HT-29 (cell line): Measurements from ENCODE around the gene CLCN2. TPM values are rescaled to one million over a fixed set of nuclear protein-coding genes. Genes with fewer than 3 reads are reported as not detected.
"Not testable (repeated sequence)": the region's sequence is repeated elsewhere in the genome, so short reads cannot be mapped to it uniquely, and the experiment has no call there.

Experiments used
- DNase-seq: peaks from one replicate; pipeline ENCODE4 v3.0.0-alpha.2; 2015; ENCODE audit warnings: low spot score
- total RNA-seq: library from RNA; depleted of rRNA; stranded (reverse); fragments of >200 nt; shearing (Covaris generic); gene quantifications from 2 replicates; pipeline ENCODE4 v1.2.3, GENCODE V29; 2014

Gene CLCN2
- total RNA-seq, 1 experiment from 2014 or later, result 64.0 TPM

DNA sequence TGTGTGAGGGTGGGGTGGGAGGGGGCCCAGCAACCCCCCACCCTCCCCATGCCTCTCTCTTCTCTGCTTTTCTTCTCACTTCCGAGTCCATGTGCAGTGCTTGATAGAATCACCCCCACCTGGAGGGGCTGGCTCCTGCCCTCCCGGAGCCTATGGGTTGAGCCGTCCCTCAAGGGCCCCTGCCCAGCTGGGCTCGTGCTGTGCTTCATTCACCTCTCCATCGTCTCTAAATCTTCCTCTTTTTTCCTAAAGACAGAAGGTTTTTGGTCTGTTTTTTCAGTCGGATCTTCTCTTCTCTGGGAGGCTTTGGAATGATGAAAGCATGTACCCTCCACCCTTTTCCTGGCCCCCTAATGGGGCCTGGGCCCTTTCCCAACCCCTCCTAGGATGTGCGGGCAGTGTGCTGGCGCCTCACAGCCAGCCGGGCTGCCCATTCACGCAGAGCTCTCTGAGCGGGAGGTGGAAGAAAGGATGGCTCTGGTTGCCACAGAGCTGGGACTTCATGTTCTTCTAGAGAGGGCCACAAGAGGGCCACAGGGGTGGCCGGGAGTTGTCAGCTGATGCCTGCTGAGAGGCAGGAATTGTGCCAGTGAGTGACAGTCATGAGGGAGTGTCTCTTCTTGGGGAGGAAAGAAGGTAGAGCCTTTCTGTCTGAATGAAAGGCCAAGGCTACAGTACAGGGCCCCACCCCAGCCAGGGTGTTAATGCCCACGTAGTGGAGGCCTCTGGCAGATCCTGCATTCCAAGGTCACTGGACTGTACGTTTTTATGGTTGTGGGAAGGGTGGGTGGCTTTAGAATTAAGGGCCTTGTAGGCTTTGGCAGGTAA, 15.9 kb downstream of the CLCN2 start:
- DNase-seq, result peak; percentile 92

DNA sequence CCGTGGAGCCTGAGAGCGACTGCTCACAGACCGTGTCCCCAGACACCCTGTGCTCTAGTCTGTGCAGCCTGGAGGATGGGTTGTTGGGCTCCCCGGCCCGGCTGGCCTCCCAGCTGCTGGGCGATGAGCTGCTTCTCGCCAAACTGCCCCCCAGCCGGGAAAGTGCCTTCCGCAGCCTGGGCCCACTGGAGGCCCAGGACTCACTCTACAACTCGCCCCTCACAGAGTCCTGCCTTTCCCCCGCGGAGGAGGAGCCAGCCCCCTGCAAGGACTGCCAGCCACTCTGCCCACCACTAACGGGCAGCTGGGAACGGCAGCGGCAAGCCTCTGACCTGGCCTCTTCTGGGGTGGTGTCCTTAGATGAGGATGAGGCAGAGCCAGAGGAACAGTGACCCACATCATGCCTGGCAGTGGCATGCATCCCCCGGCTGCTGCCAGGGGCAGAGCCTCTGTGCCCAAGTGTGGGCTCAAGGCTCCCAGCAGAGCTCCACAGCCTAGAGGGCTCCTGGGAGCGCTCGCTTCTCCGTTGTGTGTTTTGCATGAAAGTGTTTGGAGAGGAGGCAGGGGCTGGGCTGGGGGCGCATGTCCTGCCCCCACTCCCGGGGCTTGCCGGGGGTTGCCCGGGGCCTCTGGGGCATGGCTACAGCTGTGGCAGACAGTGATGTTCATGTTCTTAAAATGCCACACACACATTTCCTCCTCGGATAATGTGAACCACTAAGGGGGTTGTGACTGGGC, 16.7 kb downstream of the CLCN2 start:
- no peak for DNase-seq

DNA sequence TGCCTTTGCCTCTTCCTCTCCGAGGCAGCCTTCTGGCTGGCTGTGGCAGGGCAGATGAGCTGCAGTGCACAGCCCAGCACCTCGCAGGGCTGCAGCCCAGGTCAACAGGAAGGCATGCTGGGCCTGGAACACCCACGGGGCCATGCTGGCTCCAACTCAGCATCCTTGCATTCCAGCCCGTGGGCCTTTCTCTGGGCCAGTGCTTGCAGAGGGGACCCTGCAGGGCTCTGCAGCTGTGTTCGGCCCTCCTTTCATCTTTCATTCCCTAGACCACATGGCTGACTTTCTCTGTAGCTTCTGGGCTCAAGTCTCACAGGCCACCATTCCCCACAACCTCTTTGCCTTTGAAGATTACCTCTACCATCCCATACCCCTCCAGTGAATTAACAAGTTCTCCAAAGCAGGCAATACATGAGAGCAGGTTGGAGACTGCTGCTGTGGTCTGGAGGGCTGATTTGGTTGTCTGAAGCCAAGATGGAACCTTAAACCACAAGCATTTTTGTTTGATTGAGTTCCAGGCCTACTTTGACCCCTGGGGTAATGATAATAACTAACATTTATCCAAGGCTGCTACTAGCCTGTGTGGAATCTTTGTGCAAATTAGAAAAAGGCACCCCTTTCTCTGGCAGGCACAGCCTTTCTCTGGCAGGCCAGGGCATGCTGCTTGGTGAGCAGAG, 18.1 kb downstream of the CLCN2 start:
- no peak for DNase-seq

DNA sequence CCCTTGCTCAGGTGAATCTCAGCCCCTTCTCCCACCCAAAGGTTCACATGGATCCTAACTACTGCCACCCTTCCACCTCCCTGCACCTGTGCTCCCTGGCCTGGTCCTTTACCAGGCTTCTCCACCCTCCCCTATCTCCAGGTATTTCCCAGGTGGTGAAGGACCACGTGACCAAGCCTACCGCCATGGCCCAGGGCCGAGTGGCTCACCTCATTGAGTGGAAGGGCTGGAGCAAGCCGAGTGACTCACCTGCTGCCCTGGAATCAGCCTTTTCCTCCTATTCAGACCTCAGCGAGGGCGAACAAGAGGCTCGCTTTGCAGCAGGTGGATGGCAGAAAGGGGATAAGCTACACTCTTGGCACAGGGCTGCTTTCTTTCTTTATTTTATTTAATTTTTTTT, 19.5 kb downstream of the CLCN2 start:
- DNase-seq, result peak; percentile 92

DNA sequence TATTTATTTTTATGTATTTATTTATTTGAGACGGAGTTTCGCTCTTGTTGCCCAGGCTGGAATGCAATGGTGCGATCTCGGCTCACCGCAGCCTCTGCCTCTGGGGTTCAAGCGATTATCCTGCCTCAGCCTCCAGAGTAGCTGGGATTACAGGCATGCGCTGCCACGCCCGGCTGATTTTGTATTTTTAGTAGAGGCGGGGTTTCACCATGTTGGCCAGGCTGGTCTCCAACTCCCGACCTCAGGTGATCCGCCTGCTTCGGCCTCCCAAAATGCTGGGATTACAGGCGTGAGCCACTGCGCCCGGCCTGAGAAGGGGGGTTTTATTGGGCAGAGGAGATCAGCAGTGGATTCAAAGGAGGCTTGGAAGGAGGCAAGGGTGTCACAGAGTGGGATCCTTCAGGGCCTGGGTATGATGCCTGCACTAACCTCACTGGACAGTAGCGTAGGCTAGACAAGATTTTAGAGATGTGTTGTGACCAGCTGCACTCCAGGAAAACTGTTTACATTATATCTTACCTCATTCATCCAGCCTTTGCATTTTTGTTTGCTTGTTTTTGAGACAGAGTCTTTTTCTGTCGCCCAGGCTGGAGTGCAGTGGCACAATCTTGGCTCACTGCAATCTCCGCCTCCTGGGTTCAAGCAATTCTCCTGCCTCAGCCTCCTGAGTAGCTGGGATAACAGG, 21.8 kb downstream of the CLCN2 start:
- DNase-seq, result not testable (repeated sequence)

DNA sequence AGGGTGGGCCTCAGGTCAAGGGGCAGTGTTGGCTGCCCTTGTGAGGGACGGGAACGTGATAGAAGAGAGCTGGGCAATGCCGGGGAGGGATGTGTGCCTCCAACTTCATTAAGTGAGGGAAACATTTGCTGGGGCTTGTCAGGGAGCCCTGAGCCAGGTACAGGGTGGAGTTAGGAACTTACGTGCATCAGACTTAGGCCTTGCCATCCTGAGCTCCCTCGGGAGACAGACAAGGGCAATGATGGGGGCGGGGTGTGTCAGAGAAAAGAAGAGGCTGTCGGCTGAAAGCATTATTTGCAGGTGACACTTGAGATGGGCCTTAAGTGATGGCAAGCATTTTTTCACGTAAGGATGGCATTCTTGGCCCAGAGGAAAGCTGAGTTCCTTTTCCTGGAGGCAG, 22.4 kb downstream of the CLCN2 start:
- no peak for DNase-seq

DNA sequence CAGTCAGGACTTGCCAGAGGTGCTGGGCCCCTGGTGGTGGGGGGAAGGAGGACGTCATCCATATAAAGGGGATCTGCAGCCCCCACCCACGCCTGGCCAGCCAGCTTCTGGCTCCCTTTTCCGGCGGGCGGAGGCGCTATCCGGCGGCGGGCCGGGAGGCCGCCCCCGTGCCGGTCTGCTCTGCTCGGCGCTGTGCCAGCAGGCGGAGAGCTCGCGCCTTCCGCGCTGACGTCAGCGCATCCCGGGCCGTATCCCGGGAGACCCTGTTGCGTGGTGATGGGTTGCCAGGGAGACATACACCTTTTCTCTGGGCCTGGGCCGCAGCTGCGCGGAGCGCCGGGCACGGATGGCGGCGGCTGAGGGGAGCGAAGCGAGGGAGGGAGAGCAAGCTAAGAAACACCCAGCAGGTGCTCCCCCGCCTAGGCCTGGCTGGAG, 22.9 kb downstream of the CLCN2 start:
- DNase-seq, result no peak

DNA sequence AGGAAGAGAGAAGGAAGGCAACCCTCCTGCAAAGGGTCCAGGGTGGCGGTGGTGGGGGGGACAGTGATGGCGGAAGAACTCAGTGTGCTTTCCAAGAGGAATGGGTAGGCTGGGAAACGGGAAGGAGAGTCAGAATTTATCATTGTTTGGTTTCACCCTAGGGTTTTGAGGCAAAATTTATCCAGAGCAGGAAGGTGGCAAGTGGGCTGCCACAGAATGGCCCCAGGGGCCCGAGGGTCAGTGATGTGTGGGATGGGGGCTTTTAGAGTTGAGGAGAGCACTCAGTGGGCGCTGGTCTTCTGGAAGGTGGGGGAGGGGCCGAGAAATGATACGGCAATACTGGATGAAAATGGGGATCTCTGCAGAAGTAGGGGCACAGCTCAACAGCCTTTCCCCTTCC, 23.4 kb downstream of the CLCN2 start:
- DNase-seq, result no peak

DNA sequence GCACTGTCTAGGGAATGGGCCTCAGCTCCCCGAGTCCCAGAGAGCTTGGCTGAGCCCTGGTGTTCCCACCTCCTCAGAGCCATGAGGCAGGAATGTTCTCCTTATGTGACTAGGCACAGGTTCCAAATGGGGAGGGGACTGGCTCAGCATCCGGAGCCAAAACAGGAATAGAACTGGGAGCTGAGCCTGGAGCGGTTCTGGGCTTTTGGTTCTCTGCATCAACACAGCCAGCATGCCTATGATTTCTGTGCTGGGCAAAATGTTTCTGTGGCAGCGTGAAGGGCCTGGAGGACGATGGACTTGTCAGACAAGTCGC, 24.0 kb downstream of the CLCN2 start, which contains the start of gene FAM131A:
FAM131A (plus strand) TSS at position 202 of the 316 bp plus-strand sequence; CDS start at position 233, 31 bp downstream.
- DNase-seq, result no peak

DNA sequence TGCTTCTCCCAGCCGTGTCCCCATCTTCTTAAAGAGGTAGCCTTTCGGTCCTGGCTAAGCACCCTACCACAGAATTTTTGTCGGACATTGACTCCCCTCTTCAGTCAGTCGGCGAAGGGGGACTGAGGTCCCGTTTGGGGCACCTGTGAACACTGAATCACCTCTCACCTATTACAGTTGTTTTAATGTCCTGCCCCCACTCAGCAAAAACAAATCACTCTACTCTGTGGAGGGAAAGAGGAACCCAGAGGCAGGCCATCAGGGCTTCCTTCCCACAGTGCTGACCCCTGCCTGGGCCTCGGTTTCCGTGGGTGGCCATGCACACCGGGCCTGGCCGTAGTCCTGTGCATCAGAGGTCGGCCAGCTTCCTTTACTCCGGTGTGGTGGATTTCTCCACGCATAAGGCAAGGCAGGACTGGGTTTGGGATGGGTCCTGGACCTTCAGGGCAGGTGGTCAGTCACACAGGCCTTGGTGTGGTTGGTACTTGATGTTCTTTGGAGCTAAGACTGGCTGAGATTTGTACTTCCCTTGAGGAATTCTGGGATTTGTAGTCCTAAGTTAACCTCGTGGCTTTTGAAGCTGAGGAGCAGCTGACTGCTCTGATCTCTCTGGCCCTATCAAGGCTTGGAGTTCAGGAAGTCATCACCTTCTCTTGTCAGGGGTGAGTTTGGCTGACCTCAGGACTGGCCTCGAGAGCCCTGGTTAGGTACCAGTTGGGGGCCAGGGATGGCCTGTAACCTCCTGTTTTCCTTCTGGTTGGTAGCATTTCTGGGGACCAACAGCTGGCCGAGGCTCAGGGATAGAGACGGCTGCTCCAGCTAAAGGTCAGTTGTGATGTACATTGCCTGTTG, 24.6 kb downstream of the CLCN2 start:
- peak; percentile 54 for DNase-seq

DNA sequence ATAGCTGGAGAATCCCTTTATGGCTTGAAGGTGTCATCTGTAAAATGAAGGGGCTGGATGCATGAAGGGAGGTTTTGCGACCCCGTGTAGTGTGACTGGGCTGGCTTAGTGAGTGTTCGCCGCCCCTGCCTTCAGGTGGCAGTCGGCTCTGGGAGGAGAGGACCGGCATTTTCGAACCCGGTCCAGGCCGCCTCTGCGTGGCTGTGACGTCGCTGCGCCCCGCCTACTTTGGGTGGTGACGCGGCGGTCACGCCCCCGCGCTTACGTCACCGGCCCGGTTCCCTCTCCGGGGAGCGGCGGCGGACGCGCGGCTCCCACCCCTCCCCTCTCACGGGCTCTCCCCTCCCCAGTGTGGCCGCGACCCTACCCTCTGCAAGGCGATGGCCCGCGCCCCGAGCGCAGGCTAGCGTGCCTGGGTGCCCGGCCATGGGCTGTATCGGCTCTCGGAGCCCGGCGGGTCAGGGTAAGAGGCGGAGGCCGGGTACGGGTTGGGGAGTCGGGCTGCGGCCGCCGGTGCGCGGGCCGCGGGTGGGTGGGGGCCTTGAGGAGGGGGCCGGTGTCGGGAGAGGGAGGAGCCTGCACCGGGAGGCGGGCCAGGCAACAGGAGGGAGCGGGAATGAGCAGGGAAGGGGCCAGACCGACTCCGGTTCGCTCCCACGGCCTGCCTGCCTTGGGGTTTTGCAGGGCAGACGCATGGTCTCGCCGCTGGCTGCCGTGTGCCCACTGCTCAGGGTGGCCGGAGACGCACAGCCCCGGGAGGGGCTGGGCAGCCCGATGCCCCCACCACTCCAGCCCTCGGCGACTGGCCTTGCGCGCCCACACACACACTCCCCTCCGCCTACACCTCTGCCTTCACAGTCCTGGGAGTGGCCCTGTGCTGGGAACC, 25.5 kb downstream of the CLCN2 start:
- DNase-seq, result peak; percentile 74

DNA sequence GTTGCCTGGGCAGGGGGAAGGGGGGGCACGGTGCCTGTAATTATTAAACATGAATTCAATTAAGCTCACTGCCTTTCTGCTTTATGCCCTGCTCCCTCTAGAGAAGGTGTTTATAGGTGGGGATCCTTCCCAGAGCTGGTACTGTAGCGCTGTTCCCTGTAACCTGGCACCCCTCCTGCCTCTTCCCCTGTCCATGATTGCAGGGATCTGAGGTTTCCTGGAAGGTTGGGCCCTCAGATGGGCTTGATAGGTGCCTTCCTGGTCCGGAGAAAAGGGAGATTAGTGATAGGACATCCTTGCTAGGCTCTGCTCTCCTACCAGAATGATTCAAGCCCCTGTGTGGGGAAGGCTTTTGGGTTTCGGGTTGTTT, 26.1 kb downstream of the CLCN2 start:
- DNase-seq, result peak; percentile 62

DNA sequence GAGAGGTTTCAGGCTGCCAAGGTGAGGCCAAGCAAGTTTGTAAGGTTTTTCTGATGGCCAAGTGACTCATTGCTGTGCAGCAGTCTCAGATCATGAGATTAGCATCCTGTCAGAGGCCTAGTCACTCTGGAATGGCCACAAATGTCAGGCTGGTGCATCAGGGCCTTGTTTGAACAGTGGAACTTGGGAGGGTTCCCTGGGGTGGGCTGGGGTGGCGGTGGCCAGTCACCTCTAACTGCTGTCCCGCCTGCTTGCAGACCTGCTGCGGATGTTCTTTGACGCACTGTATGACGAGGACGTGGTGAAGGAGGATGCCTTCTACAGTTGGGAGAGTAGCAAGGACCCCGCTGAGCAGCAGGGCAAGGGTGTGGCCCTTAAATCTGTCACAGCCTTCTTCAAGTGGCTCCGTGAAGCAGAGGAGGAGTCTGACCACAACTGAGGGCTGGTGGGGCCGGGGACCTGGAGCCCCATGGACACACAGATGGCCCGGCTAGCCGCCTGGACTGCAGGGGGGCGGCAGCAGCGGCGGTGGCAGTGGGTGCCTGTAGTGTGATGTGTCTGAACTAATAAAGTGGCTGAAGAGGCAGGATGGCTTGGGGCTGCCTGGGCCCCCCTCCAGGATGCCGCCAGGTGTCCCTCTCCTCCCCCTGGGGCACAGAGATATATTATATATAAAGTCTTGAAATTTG, 26.8 kb downstream of the CLCN2 start:
- DNase-seq, result peak; percentile 54

DNA sequence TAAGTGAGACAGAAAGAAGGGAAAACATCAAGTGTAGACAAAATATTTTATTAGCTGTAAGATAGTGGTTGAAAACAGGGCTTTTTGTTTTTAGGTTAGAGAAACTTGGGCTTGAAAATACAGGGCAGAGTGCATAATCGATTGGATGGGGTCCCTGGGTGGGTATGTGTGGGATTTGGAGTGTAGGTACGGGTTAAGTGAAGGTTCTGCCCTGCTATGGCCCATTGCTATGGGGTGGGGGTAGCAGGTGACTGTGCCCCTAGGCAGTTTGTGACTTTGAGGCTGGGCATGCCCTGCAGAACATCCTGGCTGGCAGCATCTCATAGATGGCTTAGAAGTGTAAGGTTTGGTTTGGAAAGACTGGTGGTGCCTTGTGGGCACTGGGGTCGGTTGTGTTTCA, 27.7 kb downstream of the CLCN2 start:
- DNase-seq, result no peak

DNA sequence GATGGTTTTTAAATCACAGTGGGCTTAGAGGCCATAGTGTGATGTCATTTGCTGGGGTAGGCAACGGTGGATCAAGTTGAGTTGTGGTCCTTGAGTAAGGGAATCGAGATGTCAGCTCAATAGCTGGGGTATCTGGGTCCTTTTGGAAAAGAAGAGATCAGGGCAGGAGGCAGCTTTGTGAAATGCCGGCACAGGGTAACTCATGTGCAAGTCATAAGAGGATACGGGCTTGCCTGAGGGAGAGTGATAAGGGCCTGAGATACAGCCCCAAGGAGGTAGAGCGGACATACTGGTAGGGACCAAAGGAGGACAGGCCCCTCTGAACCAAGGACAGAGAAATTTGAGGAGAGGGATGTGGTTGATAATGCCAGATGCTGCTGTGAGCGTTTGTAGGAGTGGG, 28.2 kb downstream of the CLCN2 start:
- DNase-seq, result no peak

DNA sequence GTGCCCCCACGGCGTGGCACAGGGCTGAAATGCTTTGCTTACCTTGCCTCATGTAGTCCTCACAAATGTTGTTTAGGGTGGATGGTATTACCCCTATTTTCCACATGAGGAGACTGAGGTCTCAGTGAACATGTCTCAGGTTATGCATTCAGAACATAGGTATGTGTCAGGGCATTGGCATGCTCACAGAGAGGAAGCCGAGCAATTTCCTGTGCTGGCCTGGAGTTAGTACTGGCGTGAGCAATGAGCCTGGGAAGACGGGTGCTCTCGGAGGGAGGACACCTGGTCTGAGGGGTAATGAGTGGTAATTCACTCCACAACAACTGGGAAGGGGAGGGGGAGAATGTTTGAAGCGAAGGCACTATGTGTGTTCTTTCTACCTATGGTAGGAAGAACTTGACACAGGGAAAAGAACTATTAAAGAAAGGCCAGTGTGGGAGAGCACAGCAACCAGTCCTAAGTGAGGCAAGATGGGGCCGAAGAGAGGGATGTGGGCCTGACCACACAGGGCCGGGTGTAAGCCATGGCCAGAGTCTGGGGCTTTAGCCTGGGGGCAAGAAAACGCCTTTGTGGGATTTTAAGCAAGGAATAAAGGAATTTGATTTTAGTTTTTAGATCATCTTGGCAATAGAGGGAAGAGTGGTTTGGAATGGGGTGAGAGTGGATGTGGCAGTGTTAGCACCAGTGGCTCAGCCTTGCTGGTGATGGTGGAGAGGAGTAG, 28.9 kb downstream of the CLCN2 start:
- DNase-seq, result no peak

DNA sequence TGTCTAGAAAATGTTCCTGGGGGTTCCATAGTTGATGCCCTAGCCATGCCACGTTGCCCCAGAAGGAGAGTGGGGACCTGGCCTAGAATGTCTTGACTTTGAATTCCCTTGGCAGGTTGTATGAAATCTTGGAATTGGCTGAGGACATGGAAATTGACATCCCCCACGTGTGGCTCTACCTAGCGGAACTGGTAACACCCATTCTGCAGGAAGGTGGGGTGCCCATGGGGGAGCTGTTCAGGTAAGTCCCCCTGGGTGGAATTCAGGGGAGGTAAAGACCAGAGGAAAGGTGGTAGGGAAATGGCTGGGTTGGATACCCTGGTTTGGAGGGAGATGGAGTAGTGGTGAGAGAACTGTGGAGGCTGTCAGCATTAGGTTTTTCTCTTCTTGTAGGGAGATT, 32.9 kb downstream of the CLCN2 start:
- DNase-seq, result no peak

DNA sequence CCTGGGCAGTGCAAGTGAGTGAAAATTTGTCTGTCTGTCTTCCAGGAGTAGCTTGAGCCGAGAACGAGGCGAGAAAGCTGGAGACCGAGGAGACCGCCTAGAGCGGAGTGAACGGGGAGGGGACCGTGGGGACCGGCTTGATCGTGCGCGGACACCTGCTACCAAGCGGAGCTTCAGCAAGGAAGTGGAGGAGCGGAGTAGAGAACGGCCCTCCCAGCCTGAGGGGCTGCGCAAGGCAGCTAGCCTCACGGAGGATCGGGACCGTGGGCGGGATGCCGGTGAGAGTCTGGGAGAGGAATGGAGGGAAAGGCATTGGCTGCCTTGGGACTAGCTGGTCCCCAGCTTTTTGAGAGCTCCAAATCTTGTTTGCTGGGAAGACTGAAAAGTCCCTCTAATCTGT, 34.2 kb downstream of the CLCN2 start:
- no peak for DNase-seq
